DND-41 (cell line): Measurements from ENCODE around the gene PLEKHJ1.

ENCODE experiments used
- EZH2 ChIP-seq: IDR thresholded peaks from 3 replicates; pipeline ENCODE4 v1.6.1; 2012; ENCODE audit warnings: borderline replicate concordance, low read depth, mild to moderate bottlenecking, moderate library complexity, low read length, inconsistent platforms; ENCODE audit not compliant: severe bottlenecking
- TF ChIP-seq, protein P1 (sequence below): IDR thresholded peaks from 2 replicates; pipeline ENCODE4 v1.5.1; 2012; ENCODE audit warnings: borderline replicate concordance, low read length, moderate library complexity, mild to moderate bottlenecking; ENCODE audit not compliant: poor library complexity, severe bottlenecking; ENCODE audit errors: extremely low read depth

DNA sequence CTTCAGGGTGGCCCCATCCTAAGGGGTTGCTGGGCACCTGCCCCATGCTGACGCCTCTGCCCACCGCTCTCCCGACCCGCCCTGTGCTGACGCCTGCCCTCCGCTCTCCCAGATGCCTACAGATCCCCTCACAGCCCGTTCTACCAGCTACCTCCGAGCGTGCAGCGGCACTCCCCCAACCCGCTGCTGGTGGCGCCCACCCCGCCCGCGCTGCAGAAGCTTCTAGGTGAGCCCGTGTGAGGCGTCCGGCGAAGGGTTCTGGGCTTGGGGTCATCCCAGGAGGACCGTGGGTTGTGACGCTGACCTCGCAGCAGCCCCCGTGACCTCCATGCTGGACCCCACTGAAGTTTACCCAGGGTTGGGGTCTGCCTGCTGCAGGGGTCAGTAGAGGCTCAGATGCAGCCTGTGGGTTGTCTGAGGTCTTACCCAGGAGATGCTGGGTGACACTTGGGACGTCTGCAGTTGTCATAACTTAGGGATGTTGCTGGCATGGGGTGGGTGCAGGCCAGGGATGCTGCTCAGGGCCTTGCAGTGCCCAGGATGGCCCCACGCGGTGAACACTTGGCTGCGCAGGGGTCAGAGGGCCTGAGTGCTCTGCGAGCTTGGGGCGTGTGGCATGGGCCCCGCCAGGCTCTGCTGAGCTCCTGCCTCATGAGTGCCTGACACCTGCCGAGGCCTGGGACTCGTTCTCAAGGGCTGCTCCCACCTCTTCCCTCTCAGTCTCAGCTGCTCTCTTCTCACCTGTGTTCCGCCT is 25.0 kb downstream of the PLEKHJ1 start:
- TF ChIP-seq, protein P1, sequence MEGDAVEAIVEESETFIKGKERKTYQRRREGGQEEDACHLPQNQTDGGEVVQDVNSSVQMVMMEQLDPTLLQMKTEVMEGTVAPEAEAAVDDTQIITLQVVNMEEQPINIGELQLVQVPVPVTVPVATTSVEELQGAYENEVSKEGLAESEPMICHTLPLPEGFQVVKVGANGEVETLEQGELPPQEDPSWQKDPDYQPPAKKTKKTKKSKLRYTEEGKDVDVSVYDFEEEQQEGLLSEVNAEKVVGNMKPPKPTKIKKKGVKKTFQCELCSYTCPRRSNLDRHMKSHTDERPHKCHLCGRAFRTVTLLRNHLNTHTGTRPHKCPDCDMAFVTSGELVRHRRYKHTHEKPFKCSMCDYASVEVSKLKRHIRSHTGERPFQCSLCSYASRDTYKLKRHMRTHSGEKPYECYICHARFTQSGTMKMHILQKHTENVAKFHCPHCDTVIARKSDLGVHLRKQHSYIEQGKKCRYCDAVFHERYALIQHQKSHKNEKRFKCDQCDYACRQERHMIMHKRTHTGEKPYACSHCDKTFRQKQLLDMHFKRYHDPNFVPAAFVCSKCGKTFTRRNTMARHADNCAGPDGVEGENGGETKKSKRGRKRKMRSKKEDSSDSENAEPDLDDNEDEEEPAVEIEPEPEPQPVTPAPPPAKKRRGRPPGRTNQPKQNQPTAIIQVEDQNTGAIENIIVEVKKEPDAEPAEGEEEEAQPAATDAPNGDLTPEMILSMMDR = no peak
- no peak for TF ChIP-seq EZH2
